Testis (tissue), 3 donors: ENCODE results near the gene PEX6. TPM values are rescaled to one million over a fixed set of nuclear protein-coding genes. Genes with fewer than 3 reads are reported as not detected.

Experiments
- DNase-seq: peaks from one replicate; pipeline ENCODE4 v3.0.0-alpha.2; 2019
- H3K27ac ChIP-seq, 2 donors: fragments of 200-600 bp; sonication (generic); one replicate each; pipeline ENCODE4 v1.5.1; 2019
- H3K27me3 ChIP-seq: fragments of 200-600 bp; sonication (generic); one replicate; pipeline ENCODE4 v1.5.1; 2019
- H3K36me3 ChIP-seq: fragments of 200-600 bp; sonication (generic); one replicate; pipeline ENCODE4 v1.5.1; 2017; ENCODE audit warnings: low read depth; ENCODE audit errors: missing control alignments
- H3K4me1 ChIP-seq: fragments of 200-600 bp; sonication (generic); one replicate; pipeline ENCODE4 v1.5.1; 2019
- H3K4me3 ChIP-seq, 2 donors: fragments of 200-600 bp; sonication (generic); one replicate each; pipeline ENCODE4 v1.5.1; 2017 to 2019
- H3K9me3 ChIP-seq: fragments of 200-600 bp; sonication (generic); one replicate; pipeline ENCODE4 v1.5.1; 2017
- POLR2A ChIP-seq: fragments of 450-650 bp; IDR thresholded peaks from one replicate; pipeline ENCODE4 v1.6.1; 2017; ENCODE audit warnings: antibody characterized with exemption, mild to moderate bottlenecking, moderate library complexity
- WGBS, 2 donors: methylation state at CpG; one replicate each; pipeline ENCODE4 v1.1.5; 2018; 5-methylcytosine and 5-hydroxymethylcytosine counted together
- intact Hi-C: fragments of 100-400 bp; cut with DNase I; formaldehyde crosslinking; loops from one replicate; pipeline ENCODE4 v1.15.1; 2023; ENCODE audit warnings: low total_unique reads
- polyA plus RNA-seq: library from polyadenylated mRNA; stranded (reverse); fragments of 350-450 nt; fragmentation: Illumina TruSeq; extraction: RNeasy Lipid Tissue Mini Kit (QIAGEN cat#74804); gene quantifications from one replicate; pipeline ENCODE4 v1.2.3, GENCODE V29; 2014; ENCODE audit warnings: low read depth, low replicate concordance; ENCODE audit not compliant: insufficient read depth
- total RNA-seq, 2 donors: library from RNA; depleted of rRNA; stranded (reverse); fragments of >200 nt; gene quantifications; one replicate each; pipeline ENCODE4 v1.2.3, GENCODE V29; 2016
- TF ChIP-seq, protein P1 (sequence below), 3 experiments: fragments of 450-650 bp in 2 of 3; fragments of 200-600 bp in 1 of 3; sonication (generic) in 1 of 3; IDR thresholded peaks; one replicate each; pipeline ENCODE4 v1.5.1; 2016 to 2019; ENCODE audit warnings: antibody characterized with exemption in 3 of 3, mild to moderate bottlenecking in 2 of 3, moderate library complexity in 1 of 3

The PEX6 gene
- total and polyA plus RNA-seq, 3 donors from 2014 or later: 15.3 to 50.4 (median 22.5) TPM

DNA sequence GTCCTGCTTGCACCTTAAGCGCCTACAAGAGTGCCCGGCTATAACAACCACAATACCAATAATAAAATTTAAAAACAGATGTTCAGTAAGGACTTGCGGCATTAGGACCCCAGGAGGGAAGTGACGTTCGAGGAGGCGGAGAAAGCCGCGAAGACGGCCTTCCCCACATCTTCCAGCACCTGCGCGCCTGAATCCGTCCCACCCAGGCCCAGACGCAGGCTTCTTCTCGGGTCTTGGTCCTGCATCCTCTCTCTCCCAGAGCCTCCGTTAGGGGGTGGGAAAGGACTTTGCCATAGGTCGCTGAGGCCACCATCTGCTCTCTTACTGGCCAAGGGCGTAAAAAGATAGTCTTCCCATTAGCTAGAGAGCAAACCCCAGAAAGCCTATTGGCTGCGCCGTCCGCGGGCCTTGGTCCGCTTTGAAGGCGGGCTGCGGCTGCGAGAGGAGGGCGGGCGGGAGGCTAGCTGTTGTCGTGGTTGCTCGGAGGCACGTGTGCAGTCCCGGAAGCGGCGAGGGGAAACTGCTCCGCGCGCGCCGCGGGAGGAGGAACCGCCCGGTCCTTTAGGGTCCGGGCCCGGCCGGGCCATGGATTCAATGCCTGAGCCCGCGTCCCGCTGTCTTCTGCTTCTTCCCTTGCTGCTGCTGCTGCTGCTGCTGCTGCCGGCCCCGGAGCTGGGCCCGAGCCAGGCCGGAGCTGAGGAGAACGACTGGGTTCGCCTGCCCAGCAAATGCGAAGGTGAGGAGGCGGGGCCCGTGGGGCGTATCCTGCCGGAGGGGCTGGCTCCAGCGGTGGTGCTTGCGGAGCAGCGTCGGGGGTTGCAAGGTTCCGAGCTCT lies 49.8 kb downstream of the PEX6 start, which contains the start of gene CNPY3:
Gene CNPY3 (plus strand): TSS at position 495 of the 835 bp plus-strand sequence. CDS start 91 bp downstream, at position 586.
- 0 to 1% methylated on average over 26 to 62 of the region's 63 CpGs for WGBS, 2 donors
- no peaks in the 10 kb centered on the region for H3K9me3 ChIP-seq
- H3K27ac ChIP-seq: peak within 1 kb of the TSS; percentile 82 to 87
- H3K4me3 ChIP-seq: peak within 1 kb of the TSS; percentile 81 to 91
- peaks cover 23% of the 10 kb centered on the region for H3K4me1 ChIP-seq
- no peaks in the 10 kb centered on the region for H3K36me3 ChIP-seq
- no peaks in the 10 kb centered on the region for H3K27me3 ChIP-seq
- TF ChIP-seq, protein P1, sequence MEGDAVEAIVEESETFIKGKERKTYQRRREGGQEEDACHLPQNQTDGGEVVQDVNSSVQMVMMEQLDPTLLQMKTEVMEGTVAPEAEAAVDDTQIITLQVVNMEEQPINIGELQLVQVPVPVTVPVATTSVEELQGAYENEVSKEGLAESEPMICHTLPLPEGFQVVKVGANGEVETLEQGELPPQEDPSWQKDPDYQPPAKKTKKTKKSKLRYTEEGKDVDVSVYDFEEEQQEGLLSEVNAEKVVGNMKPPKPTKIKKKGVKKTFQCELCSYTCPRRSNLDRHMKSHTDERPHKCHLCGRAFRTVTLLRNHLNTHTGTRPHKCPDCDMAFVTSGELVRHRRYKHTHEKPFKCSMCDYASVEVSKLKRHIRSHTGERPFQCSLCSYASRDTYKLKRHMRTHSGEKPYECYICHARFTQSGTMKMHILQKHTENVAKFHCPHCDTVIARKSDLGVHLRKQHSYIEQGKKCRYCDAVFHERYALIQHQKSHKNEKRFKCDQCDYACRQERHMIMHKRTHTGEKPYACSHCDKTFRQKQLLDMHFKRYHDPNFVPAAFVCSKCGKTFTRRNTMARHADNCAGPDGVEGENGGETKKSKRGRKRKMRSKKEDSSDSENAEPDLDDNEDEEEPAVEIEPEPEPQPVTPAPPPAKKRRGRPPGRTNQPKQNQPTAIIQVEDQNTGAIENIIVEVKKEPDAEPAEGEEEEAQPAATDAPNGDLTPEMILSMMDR (IDR thresholded peaks at IDR 0.05): no peak
- TF ChIP-seq POLR2A: no peak
- peak; percentile 96 for DNase-seq
- intact Hi-C loops: no loop called here

DNA sequence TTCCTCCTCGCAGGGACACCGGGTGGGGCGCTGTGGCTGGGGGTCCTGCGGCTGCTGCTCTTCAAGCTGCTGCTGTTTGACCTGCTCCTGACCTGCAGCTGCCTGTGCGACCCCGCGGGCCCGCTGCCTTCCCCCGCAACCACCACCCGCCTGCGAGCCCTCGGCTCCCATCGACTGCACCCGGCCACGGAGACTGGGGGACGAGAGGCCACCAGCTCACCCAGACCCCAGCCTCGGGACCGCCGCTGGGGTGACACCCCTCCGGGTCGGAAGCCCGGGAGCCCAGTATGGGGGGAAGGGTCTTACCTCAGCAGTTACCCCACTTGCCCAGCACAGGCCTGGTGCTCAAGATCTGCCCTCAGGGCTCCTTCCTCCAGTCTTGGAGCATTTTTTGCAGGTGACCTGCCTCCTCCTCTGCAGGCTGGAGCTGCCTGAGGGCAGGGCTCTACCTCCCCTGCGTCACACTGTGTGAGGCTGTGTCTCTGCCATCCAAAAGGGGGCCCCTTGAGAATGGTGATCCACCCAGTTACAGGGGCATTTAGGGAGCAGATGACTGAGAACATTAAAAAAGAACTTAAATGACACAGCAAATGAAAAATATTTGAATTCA lies 53.6 kb downstream of the PEX6 start:
- 62 to 100% methylated on average over 1 to 23 of the region's 23 CpGs for WGBS, 2 donors
- Histone ChIP-seq H3K27ac (no peak overlapping the region), H3K4me3 (no peak overlapping the region), H3K9me3 (no peaks in the 10 kb centered on the region), H3K36me3 (no peaks in the 10 kb centered on the region), H3K27me3 (no peaks in the 10 kb centered on the region), H3K4me1 (peaks cover 12% of the 10 kb centered on the region)
- TF ChIP-seq, protein P1 (IDR thresholded peaks at IDR 0.05): no peak
- TF ChIP-seq POLR2A: no peak
- no peak for DNase-seq
- intact Hi-C loops: no loop called here

DNA sequence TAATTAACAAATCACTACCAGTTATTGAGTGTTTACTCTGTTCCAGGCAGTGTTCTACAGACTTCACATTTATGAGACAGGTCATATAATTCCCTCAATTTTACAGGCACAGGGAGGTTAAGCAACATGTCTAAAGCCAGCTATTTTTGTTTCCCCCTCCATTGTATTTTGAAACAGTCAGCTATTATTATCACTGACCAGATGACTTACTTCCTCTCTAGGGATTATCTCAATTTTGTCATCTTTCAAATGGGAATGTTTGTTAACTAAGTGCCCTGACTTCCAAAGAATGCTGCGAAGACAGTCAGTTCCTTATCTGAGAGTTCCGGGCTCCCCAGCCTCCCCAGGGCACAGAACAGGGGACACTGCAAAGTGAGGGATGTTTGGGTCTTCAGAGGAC lies 55.3 kb downstream of the PEX6 start:
- Histone ChIP-seq H3K4me1 (peaks cover 5% of the 10 kb centered on the region), H3K36me3 (no peaks in the 10 kb centered on the region), H3K27me3 (no peaks in the 10 kb centered on the region), H3K4me3 (no peak overlapping the region), H3K9me3 (no peaks in the 10 kb centered on the region), H3K27ac (no peak overlapping the region)
- no peak for DNase-seq
- 57 to 83% methylated on average over 2 of the region's 2 CpGs for WGBS, 2 donors
- TF ChIP-seq, protein P1 (IDR thresholded peaks at IDR 0.05): no peak
- no peak for TF ChIP-seq POLR2A
- intact Hi-C loops: no loop called here

DNA sequence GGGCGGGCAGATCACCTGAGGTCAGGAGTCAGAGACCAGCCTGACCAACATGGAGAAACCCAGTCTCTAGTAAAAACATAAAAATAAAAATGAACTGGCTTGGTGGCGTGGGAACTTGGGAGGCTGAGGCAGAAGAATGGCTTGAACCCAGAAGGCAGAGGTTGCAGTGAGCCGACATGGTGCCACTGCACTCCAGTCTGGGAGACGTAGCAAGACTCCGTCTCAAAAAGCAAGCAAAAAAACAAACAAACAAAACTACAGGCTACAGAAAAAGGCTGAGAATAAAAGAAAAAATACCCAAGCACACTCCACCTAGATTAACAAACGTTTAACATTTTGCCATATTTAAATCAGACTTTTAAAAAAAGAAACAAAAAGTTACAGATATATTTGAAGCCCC lies 57.2 kb downstream of the PEX6 start:
- intact Hi-C loops: no loop called here
- TF ChIP-seq POLR2A: no peak
- TF ChIP-seq, protein P1 (IDR thresholded peaks at IDR 0.05): no peak
- no peak overlapping the region for H3K4me3 ChIP-seq
- no peak for DNase-seq
- no peaks in the 10 kb centered on the region for H3K9me3 ChIP-seq
- WGBS, 2 donors: 69 to 83% methylated on average over 6 of the region's 6 CpGs
- H3K36me3 ChIP-seq: no peaks in the 10 kb centered on the region
- H3K4me1 ChIP-seq: no peaks in the 10 kb centered on the region
- H3K27me3 ChIP-seq: no peaks in the 10 kb centered on the region
- no peak overlapping the region for H3K27ac ChIP-seq
